Type B pancreatic cell (in vitro differentiated cells): ENCODE results near the gene IL2RA. TPM values are rescaled to one million over a fixed set of nuclear protein-coding genes. Genes with fewer than 3 reads are reported as not detected.
A peak's percentile ranks its signal among the peaks of the same experiment; 100 is the strongest.

Experiments used
- DNase-seq: peaks from one replicate; pipeline ENCODE4 v3.0.0; 2021; ENCODE audit warnings: mixed read lengths; ENCODE audit not compliant: unreplicated experiment; ENCODE audit errors: extremely low spot score
- H3K27ac Mint-ChIP-seq: 2 replicates; pipeline ENCODE4 v1.8.0; 2021; ENCODE audit warnings: mild to moderate bottlenecking, mixed read lengths
- H3K27me3 Mint-ChIP-seq: 2 replicates; pipeline ENCODE4 v1.8.0; 2021; ENCODE audit warnings: mixed read lengths
- H3K36me3 Mint-ChIP-seq: 2 replicates; pipeline ENCODE4 v1.8.0; 2021; ENCODE audit warnings: mixed read lengths
- H3K4me1 Mint-ChIP-seq: one replicate; pipeline ENCODE4 v1.8.0; 2021; ENCODE audit warnings: mixed read lengths; ENCODE audit not compliant: unreplicated experiment
- H3K4me3 Mint-ChIP-seq: 2 replicates; pipeline ENCODE4 v1.8.0; 2021; ENCODE audit warnings: mild to moderate bottlenecking, mixed read lengths
- H3K9me3 Mint-ChIP-seq: 2 replicates; pipeline ENCODE4 v1.8.0; 2021; ENCODE audit warnings: mixed read lengths
- CTCF ChIP-seq: fragments of 200-600 bp; sonication (generic); conservative IDR thresholded peaks from 2 replicates; pipeline ENCODE4 v1.5.0; 2021; ENCODE audit warnings: antibody characterized with exemption, mild to moderate bottlenecking
- total RNA-seq: library from RNA; stranded (reverse); gene quantifications from 2 replicates; pipeline ENCODE4 v1.2.1, GENCODE V29; 2021; ENCODE audit warnings: low replicate concordance

Gene IL2RA
- total RNA-seq, 1 donor from 2014 or later = not detected

DNA sequence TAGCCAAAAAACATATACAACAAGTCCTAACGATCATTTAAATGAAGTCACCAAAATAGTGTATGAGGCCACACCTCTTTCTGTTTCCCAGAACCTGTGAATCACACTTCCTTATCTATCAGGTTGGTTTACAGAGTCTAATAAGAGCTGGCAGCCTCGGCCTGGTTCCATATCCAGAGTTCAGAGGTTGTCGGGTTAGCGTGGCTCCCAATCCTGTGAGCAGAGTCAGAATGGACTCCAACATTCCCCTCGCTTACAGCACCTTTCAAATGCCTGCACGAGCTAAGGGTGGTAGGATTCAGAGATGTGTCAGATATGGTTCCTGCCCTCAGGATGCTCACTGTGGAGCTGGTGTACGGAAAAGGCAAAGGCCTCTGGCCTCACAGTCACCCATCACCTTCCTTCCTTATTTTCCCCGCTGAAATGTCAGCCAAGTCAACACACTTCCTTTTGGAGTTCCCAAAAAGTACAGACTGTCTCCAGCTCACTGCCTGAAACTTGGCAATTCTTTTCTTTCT is 90.8 kb downstream of the IL2RA start:
- peaks cover 38% of the 10 kb centered on the region for H3K27me3 Mint-ChIP-seq
- no peaks in the 10 kb centered on the region for H3K9me3 Mint-ChIP-seq
- H3K4me3 Mint-ChIP-seq = no peak overlapping the region
- no peaks in the 10 kb centered on the region for H3K36me3 Mint-ChIP-seq
- DNase-seq = no peak
- peaks cover 2% of the 10 kb centered on the region for H3K4me1 Mint-ChIP-seq
- no peak for TF ChIP-seq CTCF
- H3K27ac Mint-ChIP-seq = no peak overlapping the region

GRCh38 chr10:5970527-5970926 is 91.6 kb downstream of the IL2RA start:
- Mint-ChIP-seq H3K4me1 (no peaks in the 10 kb centered on the region), H3K9me3 (no peaks in the 10 kb centered on the region), H3K27me3 (peaks cover 29% of the 10 kb centered on the region), H3K4me3 (no peak overlapping the region), H3K36me3 (no peaks in the 10 kb centered on the region), H3K27ac (no peak overlapping the region)
- DNase-seq = no peak
- no peak for TF ChIP-seq CTCF

DNA sequence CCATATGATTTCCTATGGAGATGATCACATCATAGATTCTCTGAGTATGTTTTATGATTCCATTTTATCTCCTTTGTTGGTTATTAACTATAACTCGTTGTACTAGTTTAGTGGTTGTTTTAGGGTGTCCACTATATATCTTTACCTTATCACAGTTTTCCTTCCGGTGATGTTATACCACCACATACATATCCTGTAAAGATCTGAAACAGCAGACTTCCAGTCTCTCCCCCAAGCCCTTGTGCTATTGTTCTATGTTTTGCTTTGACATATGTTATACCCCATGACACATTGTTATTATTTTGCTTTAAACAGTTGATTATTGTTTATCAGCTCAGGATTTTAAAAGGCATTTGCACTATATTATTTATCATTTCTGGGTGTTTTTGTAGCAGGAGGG is 92.1 kb downstream of the IL2RA start:
- Mint-ChIP-seq H3K36me3 (no peaks in the 10 kb centered on the region), H3K27ac (no peak overlapping the region), H3K27me3 (peaks cover 24% of the 10 kb centered on the region), H3K9me3 (no peaks in the 10 kb centered on the region), H3K4me1 (no peaks in the 10 kb centered on the region), H3K4me3 (no peak overlapping the region)
- no peak for DNase-seq
- no peak for TF ChIP-seq CTCF

DNA sequence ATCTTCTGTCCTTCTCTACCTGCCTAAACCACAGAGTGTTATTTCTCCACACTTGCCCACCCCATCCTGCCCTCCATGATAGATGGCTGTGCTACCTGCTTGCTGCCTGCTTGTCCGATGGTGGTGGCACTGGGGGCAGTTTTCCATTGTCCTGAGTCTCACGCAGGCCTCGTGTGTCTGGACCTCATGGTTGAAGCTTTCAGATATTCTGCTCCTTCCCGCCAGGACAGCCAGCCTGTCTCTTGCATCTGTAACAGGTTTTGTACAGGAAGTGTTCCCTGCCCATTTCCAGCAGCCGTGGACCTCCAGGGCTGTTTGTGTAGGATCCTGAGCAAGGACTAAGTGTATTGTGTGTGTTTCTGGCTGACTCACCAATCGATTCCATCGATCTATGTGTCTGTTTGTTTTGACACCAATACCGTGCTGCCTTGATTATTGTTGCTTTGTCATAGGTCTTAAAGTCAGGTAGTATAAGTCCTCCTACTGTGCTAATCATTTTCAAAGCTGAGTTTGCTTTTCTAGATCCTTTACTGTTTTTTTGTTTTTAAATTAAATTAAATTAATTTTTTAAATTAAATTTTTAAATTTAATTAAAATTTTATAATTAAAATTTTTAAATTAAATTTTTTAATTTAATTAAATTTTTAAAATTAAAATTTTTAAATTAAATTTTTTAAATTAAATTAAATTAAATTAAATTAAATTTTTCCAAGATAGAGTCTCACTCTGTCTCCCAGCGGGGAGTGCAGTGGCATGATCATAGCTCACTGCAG is 93.3 kb downstream of the IL2RA start:
- no peak overlapping the region for H3K4me3 Mint-ChIP-seq
- H3K36me3 Mint-ChIP-seq = no peaks in the 10 kb centered on the region
- H3K27ac Mint-ChIP-seq = peak overlapping the region; percentile 6
- H3K4me1 Mint-ChIP-seq = no peaks in the 10 kb centered on the region
- TF ChIP-seq CTCF = no peak
- peaks cover 17% of the 10 kb centered on the region for H3K27me3 Mint-ChIP-seq
- no peaks in the 10 kb centered on the region for H3K9me3 Mint-ChIP-seq
- DNase-seq = peak; percentile 43

DNA sequence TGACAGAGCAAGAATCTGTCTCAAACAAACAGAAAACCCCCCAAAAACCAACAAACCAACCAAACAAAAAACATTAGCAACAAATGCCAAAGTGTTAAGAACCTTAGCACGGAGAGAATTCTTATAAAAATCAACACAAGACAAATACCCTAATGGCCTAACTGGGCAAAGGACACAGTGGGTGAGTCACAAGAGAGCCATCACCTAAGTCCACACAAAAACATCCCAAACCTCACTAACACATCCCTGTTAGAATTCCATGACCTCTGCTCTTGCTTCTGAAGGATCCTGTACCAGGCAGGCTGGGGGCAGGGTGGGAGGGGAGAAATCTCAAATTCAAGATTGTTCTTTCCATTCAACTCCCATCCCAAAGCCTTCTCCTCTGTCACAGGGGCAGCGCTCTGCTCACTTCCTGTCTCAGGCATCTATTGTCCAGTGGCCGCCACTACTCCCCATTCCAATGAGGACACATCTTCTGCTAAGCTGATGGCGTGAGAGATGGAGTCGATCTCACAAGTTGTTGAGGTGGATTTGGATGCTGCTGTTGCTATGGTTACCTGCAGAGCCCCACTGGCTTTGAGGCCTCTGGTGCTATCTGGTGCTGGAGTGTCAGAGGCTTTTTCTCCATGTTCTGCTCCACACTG is 94.0 kb downstream of the IL2RA start:
- H3K27me3 Mint-ChIP-seq = peaks cover 16% of the 10 kb centered on the region
- TF ChIP-seq CTCF = no peak
- H3K9me3 Mint-ChIP-seq = no peaks in the 10 kb centered on the region
- no peaks in the 10 kb centered on the region for H3K36me3 Mint-ChIP-seq
- no peaks in the 10 kb centered on the region for H3K4me1 Mint-ChIP-seq
- DNase-seq = peak; percentile 20
- no peak overlapping the region for H3K4me3 Mint-ChIP-seq
- peak overlapping the region; percentile 6 for H3K27ac Mint-ChIP-seq
